Mesendoderm (in vitro differentiated cells): ENCODE results near the gene CBFA2T3.

Experiments used
- DNase-seq: peaks from one replicate; pipeline ENCODE4 v3.0.0; 2013
- H2AK5ac ChIP-seq: 2 replicates; pipeline ENCODE4 v1.6.1; 2013; ENCODE audit warnings: low read length, inconsistent platforms
- H2BK120ac ChIP-seq: 2 replicates; pipeline ENCODE4 v1.6.1; 2013; ENCODE audit warnings: low read depth, mild to moderate bottlenecking, low read length, moderate library complexity, mixed read lengths
- H2BK15ac ChIP-seq: replicated peaks from 2 replicates; pipeline ENCODE4 v1.6.1; 2013; ENCODE audit warnings: low read depth, mild to moderate bottlenecking, moderate library complexity
- H2BK5ac ChIP-seq: 2 replicates; pipeline ENCODE4 v1.6.1; 2013; ENCODE audit warnings: low read length, inconsistent platforms
- H3K18ac ChIP-seq: 2 replicates; pipeline ENCODE4 v1.6.1; 2013; ENCODE audit warnings: mild to moderate bottlenecking, low read length, mixed read lengths
- H3K23ac ChIP-seq: one replicate; pipeline ENCODE4 v1.6.1; 2013; ENCODE audit warnings: low read length
- H3K27ac ChIP-seq: 2 replicates; pipeline ENCODE4 v1.5.1; 2013; ENCODE audit warnings: low read depth, mild to moderate bottlenecking, inconsistent platforms, low read length, moderate library complexity
- H3K27me3 ChIP-seq: 2 replicates; pipeline ENCODE4 v1.6.1; 2013; ENCODE audit warnings: low read length, control low read depth, mild to moderate bottlenecking, inconsistent platforms; ENCODE audit not compliant: insufficient read depth, poor library complexity
- H3K36me3 ChIP-seq: 2 replicates; pipeline ENCODE4 v1.6.1; 2013; ENCODE audit warnings: low read length, inconsistent platforms; ENCODE audit not compliant: control insufficient read depth, insufficient read depth
- H3K4ac ChIP-seq: one replicate; pipeline ENCODE4 v1.6.1; 2013; ENCODE audit warnings: low read depth, mild to moderate bottlenecking, low read length, moderate library complexity
- H3K4me1 ChIP-seq: 2 replicates; pipeline ENCODE4 v1.6.1; 2013; ENCODE audit warnings: low read depth, low read length, inconsistent platforms; ENCODE audit not compliant: control insufficient read depth
- H3K4me2 ChIP-seq: 2 replicates; pipeline ENCODE4 v1.6.1; 2013; ENCODE audit warnings: low read length
- H3K4me3 ChIP-seq: 2 replicates; pipeline ENCODE4 v1.5.1; 2013; ENCODE audit warnings: mild to moderate bottlenecking, low read length
- H3K56ac ChIP-seq: one replicate; pipeline ENCODE4 v1.6.1; 2013; ENCODE audit warnings: low read length
- H3K79me1 ChIP-seq: 2 replicates; pipeline ENCODE4 v1.6.1; 2013; ENCODE audit warnings: low read length, inconsistent platforms
- H3K79me2 ChIP-seq: 2 replicates; pipeline ENCODE4 v1.6.1; 2013; ENCODE audit warnings: mild to moderate bottlenecking, low read length; ENCODE audit not compliant: control insufficient read depth, insufficient read depth
- H3K9ac ChIP-seq: 2 replicates; pipeline ENCODE4 v1.6.1; 2013; ENCODE audit warnings: low read length, inconsistent platforms
- H4K5ac ChIP-seq: one replicate; pipeline ENCODE4 v1.6.1; 2013; ENCODE audit warnings: low read length
- H4K8ac ChIP-seq: one replicate; pipeline ENCODE4 v1.6.1; 2013; ENCODE audit warnings: low read depth, mild to moderate bottlenecking, control low read depth, low read length, moderate library complexity
- WGBS: extraction: QIAGEN DNeasy Blood & Tissue Kit; methylation state at CpG from one replicate; pipeline ENCODE4 v1.1.7; 2013; ENCODE audit warnings: low lambda C conversion rate, missing lambda C conversion rate; ENCODE audit not compliant: insufficient coverage; ENCODE audit errors: extremely low coverage; 5-methylcytosine and 5-hydroxymethylcytosine counted together

The CBFA2T3 gene

DNA sequence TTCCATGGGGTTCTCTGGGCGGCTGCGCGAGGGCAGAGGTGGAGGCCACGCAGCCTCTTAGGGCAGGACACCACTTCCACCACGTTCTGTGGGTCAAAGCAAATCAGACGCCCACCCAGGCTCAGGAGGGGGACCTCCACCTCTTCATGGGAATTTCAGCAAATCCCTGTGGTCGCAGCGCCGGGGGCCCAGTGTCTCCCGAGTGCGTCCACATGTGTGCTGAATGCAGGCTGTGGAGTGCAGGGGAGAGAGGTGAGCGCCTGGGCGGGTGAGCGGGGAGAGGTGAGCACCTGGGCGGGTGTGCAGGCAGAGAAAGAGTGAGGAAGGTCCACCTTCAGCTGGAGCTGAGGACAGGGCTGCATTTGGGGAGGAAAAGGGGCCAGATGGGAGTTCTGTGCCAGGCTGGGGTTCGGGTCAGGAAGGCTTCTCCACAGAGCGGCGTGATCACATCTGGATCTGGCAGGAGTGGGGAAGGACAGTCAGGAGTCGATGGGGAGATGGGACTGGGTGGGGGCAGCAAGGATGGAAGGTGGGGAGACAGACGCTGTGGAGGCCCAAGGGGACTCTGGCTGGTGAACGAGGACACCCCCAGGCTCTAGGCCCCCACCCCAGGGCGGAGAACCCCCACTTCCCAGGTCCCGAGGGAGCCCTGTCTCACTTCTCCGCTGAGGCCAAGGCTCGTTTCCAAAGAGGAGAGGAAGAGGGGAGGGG, 36.8 kb upstream of the CBFA2T3 start:
- Histone ChIP-seq H3K79me1 (no peaks in the 10 kb centered on the region), H3K4me2 (no peak overlapping the region), H4K8ac (no peak overlapping the region), H3K23ac (no peak overlapping the region), H3K4me3 (no peak overlapping the region), H3K27me3 (no peaks in the 10 kb centered on the region), H2AK5ac (no peak overlapping the region), H3K18ac (no peak overlapping the region), H3K4ac (no peak overlapping the region), H3K9ac (no peak overlapping the region), H4K5ac (no peak overlapping the region), H3K27ac (no peak overlapping the region), H3K36me3 (no peaks in the 10 kb centered on the region), H3K79me2 (no peaks in the 10 kb centered on the region), H3K4me1 (no peaks in the 10 kb centered on the region), H2BK15ac (no peak overlapping the region), H2BK5ac (no peak overlapping the region), H2BK120ac (no peak overlapping the region), H3K56ac (no peak overlapping the region)
- no peak for DNase-seq
- WGBS, result no CpG with 5 or more reads among the region's 25 CpGs

DNA sequence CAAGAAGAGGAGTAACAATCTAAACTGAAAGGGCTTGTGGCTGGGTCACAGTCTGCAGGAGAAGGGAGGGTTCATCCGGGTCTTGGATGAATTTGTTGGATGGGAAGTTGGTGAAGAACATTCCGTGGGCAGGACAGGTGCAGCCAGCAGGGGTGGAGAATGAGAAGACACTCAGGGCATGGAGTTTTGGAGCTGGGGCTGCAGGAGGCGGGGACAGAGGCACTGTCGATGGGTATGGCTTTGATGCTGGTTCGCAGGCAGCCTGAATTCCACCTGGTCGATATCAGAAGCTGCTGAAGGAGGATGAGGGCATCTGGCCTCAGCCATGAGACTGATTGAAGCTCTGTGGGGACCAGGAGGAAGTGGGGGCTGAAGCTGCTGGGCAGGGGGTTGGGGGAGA, 36.1 kb upstream of the CBFA2T3 start:
- Histone ChIP-seq H3K36me3 (no peaks in the 10 kb centered on the region), H3K56ac (no peak overlapping the region), H3K79me2 (no peaks in the 10 kb centered on the region), H4K8ac (no peak overlapping the region), H3K4ac (no peak overlapping the region), H2BK15ac (no peak overlapping the region), H3K4me2 (no peak overlapping the region), H2AK5ac (no peak overlapping the region), H3K23ac (no peak overlapping the region), H3K4me1 (no peaks in the 10 kb centered on the region), H3K79me1 (no peaks in the 10 kb centered on the region), H3K27ac (no peak overlapping the region), H4K5ac (no peak overlapping the region), H3K18ac (no peak overlapping the region), H3K27me3 (no peaks in the 10 kb centered on the region), H2BK120ac (no peak overlapping the region), H3K4me3 (no peak overlapping the region), H3K9ac (no peak overlapping the region), H2BK5ac (no peak overlapping the region)
- no peak for DNase-seq
- WGBS, result no CpG with 5 or more reads among the region's 6 CpGs

- H4K5ac ChIP-seq, result no peak overlapping the region
- no peak overlapping the region for H3K9ac ChIP-seq
- H3K18ac ChIP-seq, result no peak overlapping the region
- no peaks in the 10 kb centered on the region for H3K79me2 ChIP-seq
- H3K4me3 ChIP-seq, result no peak overlapping the region
- no peaks in the 10 kb centered on the region for H3K36me3 ChIP-seq
- WGBS, result no CpG with 5 or more reads among the region's 2 CpGs
- H2BK15ac ChIP-seq, result no peak overlapping the region
- no peaks in the 10 kb centered on the region for H3K27me3 ChIP-seq
- no peak overlapping the region for H3K27ac ChIP-seq
- no peaks in the 10 kb centered on the region for H3K4me1 ChIP-seq
- no peak overlapping the region for H2AK5ac ChIP-seq
- H2BK5ac ChIP-seq, result no peak overlapping the region
- H2BK120ac ChIP-seq, result no peak overlapping the region
- no peak overlapping the region for H3K4ac ChIP-seq
- H3K56ac ChIP-seq, result no peak overlapping the region
- H3K23ac ChIP-seq, result no peak overlapping the region
- no peaks in the 10 kb centered on the region for H3K79me1 ChIP-seq
- no peak overlapping the region for H3K4me2 ChIP-seq
- no peak for DNase-seq
- no peak overlapping the region for H4K8ac ChIP-seq
These were observed 35.6 kb upstream of the CBFA2T3 start for GRCh38 chr16:89012622-89012995.

DNA sequence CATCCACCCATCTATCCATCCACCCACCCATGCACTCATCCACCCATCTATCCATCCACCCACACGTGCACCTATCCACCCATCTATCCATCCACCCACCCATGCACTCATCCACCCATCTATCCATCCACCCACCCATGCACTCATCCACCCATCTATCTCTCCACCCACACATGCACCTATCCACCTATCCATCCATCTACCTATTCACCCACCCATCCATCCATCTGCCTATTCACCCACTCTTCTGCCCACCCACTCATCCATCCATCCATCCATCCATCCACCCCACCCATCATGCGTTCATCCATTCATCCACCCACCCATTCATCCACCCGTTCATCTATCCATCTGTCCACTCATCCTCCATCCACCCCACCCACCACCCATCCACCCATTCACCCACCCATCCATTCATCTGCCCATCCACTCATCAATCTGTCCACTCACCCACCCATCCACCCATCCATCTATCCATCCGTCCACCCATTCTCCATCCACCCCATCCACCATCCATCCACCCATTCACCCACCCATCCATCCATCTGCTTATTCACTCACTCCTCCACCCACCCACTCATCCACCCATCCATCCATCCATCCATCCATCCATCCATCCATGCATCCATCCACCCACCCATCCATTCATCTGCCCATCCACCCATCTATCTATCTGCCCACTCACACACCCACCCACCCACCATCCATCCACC, 35.1 kb upstream of the CBFA2T3 start:
- H3K27me3 ChIP-seq, result no peaks in the 10 kb centered on the region
- no peak overlapping the region for H3K4ac ChIP-seq
- no peak overlapping the region for H2BK120ac ChIP-seq
- no peaks in the 10 kb centered on the region for H3K79me1 ChIP-seq
- no peak overlapping the region for H3K4me2 ChIP-seq
- H3K18ac ChIP-seq, result no peak overlapping the region
- H3K4me3 ChIP-seq, result no peak overlapping the region
- no peaks in the 10 kb centered on the region for H3K36me3 ChIP-seq
- no peak overlapping the region for H3K56ac ChIP-seq
- H2BK15ac ChIP-seq, result no peak overlapping the region
- H2BK5ac ChIP-seq, result no peak overlapping the region
- no peak overlapping the region for H3K23ac ChIP-seq
- no peaks in the 10 kb centered on the region for H3K79me2 ChIP-seq
- DNase-seq, result no peak
- H3K27ac ChIP-seq, result no peak overlapping the region
- WGBS, result no CpG with 5 or more reads among the region's 4 CpGs
- H3K4me1 ChIP-seq, result no peaks in the 10 kb centered on the region
- no peak overlapping the region for H2AK5ac ChIP-seq
- H4K8ac ChIP-seq, result no peak overlapping the region
- no peak overlapping the region for H3K9ac ChIP-seq
- no peak overlapping the region for H4K5ac ChIP-seq

GRCh38 chr16:89010210-89010925, 33.4 kb upstream of the CBFA2T3 start:
- H3K4me2 ChIP-seq, result no peak overlapping the region
- WGBS, result no CpG with 5 or more reads among the region's 14 CpGs
- no peak overlapping the region for H3K4me3 ChIP-seq
- H3K4me1 ChIP-seq, result no peaks in the 10 kb centered on the region
- H3K56ac ChIP-seq, result no peak overlapping the region
- no peaks in the 10 kb centered on the region for H3K36me3 ChIP-seq
- H2BK15ac ChIP-seq, result no peak overlapping the region
- H3K27me3 ChIP-seq, result no peaks in the 10 kb centered on the region
- H3K18ac ChIP-seq, result no peak overlapping the region
- no peaks in the 10 kb centered on the region for H3K79me2 ChIP-seq
- H4K5ac ChIP-seq, result no peak overlapping the region
- no peak overlapping the region for H3K4ac ChIP-seq
- H3K9ac ChIP-seq, result no peak overlapping the region
- H2BK5ac ChIP-seq, result no peak overlapping the region
- DNase-seq, result no peak
- no peak overlapping the region for H2AK5ac ChIP-seq
- H4K8ac ChIP-seq, result no peak overlapping the region
- H3K27ac ChIP-seq, result no peak overlapping the region
- no peak overlapping the region for H3K23ac ChIP-seq
- no peaks in the 10 kb centered on the region for H3K79me1 ChIP-seq
- H2BK120ac ChIP-seq, result no peak overlapping the region
